HepG2 (cell line): ENCODE data around the gene CCT3. TPM values are rescaled to one million over a fixed set of nuclear protein-coding genes. Genes with fewer than 3 reads are reported as not detected.

Experiments used
- ERF ChIP-seq: IDR thresholded peaks from 2 replicates; pipeline ENCODE4 v1.6.1; 2018; ENCODE audit warnings: missing biosample characterization, missing genetic modification reagents
- ETV5 ChIP-seq: IDR thresholded peaks from 2 replicates; pipeline ENCODE4 v1.6.1; 2018; ENCODE audit warnings: missing biosample characterization, missing genetic modification reagents, inconsistent platforms, borderline replicate concordance
- HOXA5 ChIP-seq: sonication (generic); formaldehyde crosslinking; IDR thresholded peaks from 2 replicates; pipeline ENCODE4 v1.4.0; 2020; ENCODE audit warnings: missing genetic modification reagents
- LCORL ChIP-seq, 2 experiments: fragments of 450-650 bp in 1 of 2; sonication (generic) in 1 of 2; formaldehyde crosslinking in 1 of 2; IDR thresholded peaks; 2 replicates each; pipeline versions ENCODE4 v1.5.0 to v1.6.1; 2017 to 2020; ENCODE audit warnings: antibody characterized with exemption in 1 of 2, missing genetic modification reagents in 1 of 2
- MTF2 ChIP-seq: sonication (generic); formaldehyde crosslinking; IDR thresholded peaks from 2 replicates; pipeline ENCODE4 v1.5.0; 2020; ENCODE audit warnings: missing genetic modification reagents, borderline replicate concordance
- MXD4 ChIP-seq: IDR thresholded peaks from 2 replicates; pipeline ENCODE4 v1.6.1; 2016; ENCODE audit warnings: mild to moderate bottlenecking, missing biosample characterization, missing genetic modification reagents
- NRL ChIP-seq: sonication (generic); formaldehyde crosslinking; IDR thresholded peaks from 2 replicates; pipeline ENCODE4 v1.5.0; 2020; ENCODE audit warnings: missing genetic modification reagents, mild to moderate bottlenecking, moderate library complexity, borderline replicate concordance
- RFXANK ChIP-seq: IDR thresholded peaks from 2 replicates; pipeline ENCODE4 v1.6.1; 2016
- SNAPC2 ChIP-seq: sonication (generic); formaldehyde crosslinking; IDR thresholded peaks from 2 replicates; pipeline ENCODE4 v1.8.1; 2022; ENCODE audit warnings: mild to moderate bottlenecking, missing genetic modification reagents
- YEATS2 ChIP-seq: sonication (generic); formaldehyde crosslinking; IDR thresholded peaks from 2 replicates; pipeline ENCODE4 v1.4.0; 2020; ENCODE audit warnings: missing genetic modification reagents, borderline replicate concordance
- ZNF24 ChIP-seq: fragments of 450-650 bp; IDR thresholded peaks from 2 replicates; pipeline ENCODE4 v1.6.1; 2017; ENCODE audit warnings: antibody characterized with exemption, mild to moderate bottlenecking
- ZNF333 ChIP-seq: sonication (generic); formaldehyde crosslinking; IDR thresholded peaks from 2 replicates; pipeline ENCODE4 v1.4.0; 2020; ENCODE audit warnings: mild to moderate bottlenecking, missing genetic modification reagents, borderline replicate concordance
- ZNF430 ChIP-seq: sonication (generic); formaldehyde crosslinking; IDR thresholded peaks from 2 replicates; pipeline ENCODE4 v1.9.0; 2021; ENCODE audit warnings: mild to moderate bottlenecking, missing genetic modification reagents
- ZNF703 ChIP-seq: sonication (generic); formaldehyde crosslinking; IDR thresholded peaks from 2 replicates; pipeline ENCODE4 v1.5.1; 2020; ENCODE audit warnings: missing genetic modification reagents, mild to moderate bottlenecking, moderate library complexity, borderline replicate concordance
- polyA plus RNA-seq, 8 experiments: library from polyadenylated mRNA; depleted of rRNA in 3 of 8; stranded (reverse) in 7 of 8; unstranded in 1 of 8; fragments of >200 nt; fragmentation: Illumina TruSeq in 4 of 8; extraction: Trizol in 4 of 8; gene quantifications; 2 replicates each; pipeline versions ENCODE4 v1.2.1 to v1.2.3, GENCODE V29; 2011 to 2016; ENCODE audit warnings: low read depth in 4 of 8, missing spikeins in 1 of 8, mixed read lengths in 1 of 8; ENCODE audit not compliant: insufficient read depth in 1 of 8
- total RNA-seq, 5 experiments: library from RNA; depleted of rRNA; stranded (reverse); fragments of >200 nt; fragmentation: Illumina TruSeq; extraction: Trizol; gene quantifications; 2 replicates each; pipeline ENCODE4 v1.2.3, GENCODE V29; 2016; ENCODE audit warnings: low read depth in 1 of 5
- TF ChIP-seq, protein P1 (sequence below): sonication (generic); formaldehyde crosslinking; IDR thresholded peaks from 2 replicates; pipeline ENCODE4 v1.5.0; 2020; ENCODE audit warnings: mild to moderate bottlenecking, missing genetic modification reagents
- TF ChIP-seq, protein P2 (sequence below): sonication (generic); formaldehyde crosslinking; IDR thresholded peaks from 2 replicates; pipeline ENCODE4 v1.4.0; 2020; ENCODE audit warnings: mild to moderate bottlenecking, missing genetic modification reagents
- TF ChIP-seq, protein P3 (sequence below): sonication (generic); formaldehyde crosslinking; IDR thresholded peaks from 2 replicates; pipeline ENCODE4 v1.4.0; 2020; ENCODE audit warnings: mild to moderate bottlenecking, missing genetic modification reagents, borderline replicate concordance
- TF ChIP-seq, protein P4 (sequence below): sonication (generic); formaldehyde crosslinking; IDR thresholded peaks from 2 replicates; pipeline ENCODE4 v1.5.1; 2020; ENCODE audit warnings: mild to moderate bottlenecking, missing genetic modification reagents, moderate library complexity

Gene CCT3
- total and polyA plus RNA-seq, 2 of the 13 experiments (the other 11 are each of a cell fraction or from before 2014, with no cell fraction given), result 319 to 615 TPM

DNA sequence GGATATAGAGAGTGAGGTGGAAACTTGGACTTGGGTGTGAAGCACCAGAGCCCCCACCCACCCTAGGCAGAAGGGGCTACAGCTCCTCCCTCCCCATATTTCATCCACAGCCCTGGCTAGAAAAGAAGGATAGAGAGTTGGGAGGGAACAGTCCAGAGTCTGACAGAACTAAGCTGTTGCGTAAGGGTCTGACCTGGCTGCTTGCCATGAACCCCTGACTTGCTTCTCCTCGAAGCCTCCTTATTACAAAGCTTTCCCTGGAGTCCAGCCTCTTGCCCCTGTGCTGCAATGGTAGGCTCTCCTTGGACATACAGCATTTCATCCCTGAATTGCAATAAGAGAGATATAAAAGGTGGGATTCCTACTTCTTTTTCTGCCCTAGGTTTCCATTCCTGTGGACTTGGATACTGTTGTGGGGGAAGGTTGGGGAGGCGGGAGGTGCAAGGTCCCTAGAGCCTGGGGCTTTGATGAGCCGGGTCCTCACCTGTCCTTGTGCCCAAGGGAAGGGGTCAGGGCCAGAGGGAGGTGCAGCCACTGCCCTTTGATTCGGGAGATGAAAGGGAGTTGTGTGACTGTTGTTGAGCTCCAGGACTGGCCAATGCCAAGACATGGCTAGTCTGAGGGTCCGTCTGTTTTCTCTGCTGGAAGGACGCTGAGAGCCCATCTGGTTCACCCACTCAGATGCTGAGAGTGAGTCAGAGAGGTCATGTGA, 33.6 kb upstream of the CCT3 start (continued):
- TF ChIP-seq ETV5, result peak; percentile 77; the same call in 1 of the 2 replicates
- 0 out of 2 replicates have a peak, but pooled peaks have one; percentile 46 for TF ChIP-seq LCORL (IDR thresholded peaks at IDR 0.05)
- TF ChIP-seq LCORL (CRISPR knock-in tag; IDR thresholded peaks at IDR 0.05), result peak; percentile 88
- TF ChIP-seq ZNF333, result peak; percentile 86; the same call in 1 of the 2 replicates
- 0 out of 2 replicates have a peak, but pooled peaks have one; percentile 23 for TF ChIP-seq SNAPC2 (CRISPR knock-in tag)
- TF ChIP-seq ERF (CRISPR knock-in tag), result peak; percentile 79
- no peak for TF ChIP-seq ZNF24
- TF ChIP-seq RFXANK (CRISPR knock-in tag), result peak; percentile 71; the same call in 1 of the 2 replicates
- TF ChIP-seq NRL (CRISPR knock-in tag), result 0 out of 2 replicates have a peak, but pooled peaks have one; percentile 71
- TF ChIP-seq, protein P1, sequence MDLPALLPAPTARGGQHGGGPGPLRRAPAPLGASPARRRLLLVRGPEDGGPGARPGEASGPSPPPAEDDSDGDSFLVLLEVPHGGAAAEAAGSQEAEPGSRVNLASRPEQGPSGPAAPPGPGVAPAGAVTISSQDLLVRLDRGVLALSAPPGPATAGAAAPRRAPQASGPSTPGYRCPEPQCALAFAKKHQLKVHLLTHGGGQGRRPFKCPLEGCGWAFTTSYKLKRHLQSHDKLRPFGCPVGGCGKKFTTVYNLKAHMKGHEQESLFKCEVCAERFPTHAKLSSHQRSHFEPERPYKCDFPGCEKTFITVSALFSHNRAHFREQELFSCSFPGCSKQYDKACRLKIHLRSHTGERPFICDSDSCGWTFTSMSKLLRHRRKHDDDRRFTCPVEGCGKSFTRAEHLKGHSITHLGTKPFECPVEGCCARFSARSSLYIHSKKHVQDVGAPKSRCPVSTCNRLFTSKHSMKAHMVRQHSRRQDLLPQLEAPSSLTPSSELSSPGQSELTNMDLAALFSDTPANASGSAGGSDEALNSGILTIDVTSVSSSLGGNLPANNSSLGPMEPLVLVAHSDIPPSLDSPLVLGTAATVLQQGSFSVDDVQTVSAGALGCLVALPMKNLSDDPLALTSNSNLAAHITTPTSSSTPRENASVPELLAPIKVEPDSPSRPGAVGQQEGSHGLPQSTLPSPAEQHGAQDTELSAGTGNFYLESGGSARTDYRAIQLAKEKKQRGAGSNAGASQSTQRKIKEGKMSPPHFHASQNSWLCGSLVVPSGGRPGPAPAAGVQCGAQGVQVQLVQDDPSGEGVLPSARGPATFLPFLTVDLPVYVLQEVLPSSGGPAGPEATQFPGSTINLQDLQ (CRISPR knock-in tag), result peak; percentile 75; the same call in 1 of the 2 replicates
- no peak for TF ChIP-seq MXD4 (CRISPR knock-in tag)
- peak; percentile 75; the same call in 1 of the 2 replicates for TF ChIP-seq YEATS2 (CRISPR knock-in tag)
- TF ChIP-seq, protein P2, sequence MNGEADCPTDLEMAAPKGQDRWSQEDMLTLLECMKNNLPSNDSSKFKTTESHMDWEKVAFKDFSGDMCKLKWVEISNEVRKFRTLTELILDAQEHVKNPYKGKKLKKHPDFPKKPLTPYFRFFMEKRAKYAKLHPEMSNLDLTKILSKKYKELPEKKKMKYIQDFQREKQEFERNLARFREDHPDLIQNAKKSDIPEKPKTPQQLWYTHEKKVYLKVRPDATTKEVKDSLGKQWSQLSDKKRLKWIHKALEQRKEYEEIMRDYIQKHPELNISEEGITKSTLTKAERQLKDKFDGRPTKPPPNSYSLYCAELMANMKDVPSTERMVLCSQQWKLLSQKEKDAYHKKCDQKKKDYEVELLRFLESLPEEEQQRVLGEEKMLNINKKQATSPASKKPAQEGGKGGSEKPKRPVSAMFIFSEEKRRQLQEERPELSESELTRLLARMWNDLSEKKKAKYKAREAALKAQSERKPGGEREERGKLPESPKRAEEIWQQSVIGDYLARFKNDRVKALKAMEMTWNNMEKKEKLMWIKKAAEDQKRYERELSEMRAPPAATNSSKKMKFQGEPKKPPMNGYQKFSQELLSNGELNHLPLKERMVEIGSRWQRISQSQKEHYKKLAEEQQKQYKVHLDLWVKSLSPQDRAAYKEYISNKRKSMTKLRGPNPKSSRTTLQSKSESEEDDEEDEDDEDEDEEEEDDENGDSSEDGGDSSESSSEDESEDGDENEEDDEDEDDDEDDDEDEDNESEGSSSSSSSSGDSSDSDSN, result peak; percentile 72
- TF ChIP-seq MTF2 (CRISPR knock-in tag), result no peak
- TF ChIP-seq ZNF430 (CRISPR knock-in tag), result no peak
- TF ChIP-seq ZNF703 (CRISPR knock-in tag), result peak; percentile 96
- TF ChIP-seq, protein P3, sequence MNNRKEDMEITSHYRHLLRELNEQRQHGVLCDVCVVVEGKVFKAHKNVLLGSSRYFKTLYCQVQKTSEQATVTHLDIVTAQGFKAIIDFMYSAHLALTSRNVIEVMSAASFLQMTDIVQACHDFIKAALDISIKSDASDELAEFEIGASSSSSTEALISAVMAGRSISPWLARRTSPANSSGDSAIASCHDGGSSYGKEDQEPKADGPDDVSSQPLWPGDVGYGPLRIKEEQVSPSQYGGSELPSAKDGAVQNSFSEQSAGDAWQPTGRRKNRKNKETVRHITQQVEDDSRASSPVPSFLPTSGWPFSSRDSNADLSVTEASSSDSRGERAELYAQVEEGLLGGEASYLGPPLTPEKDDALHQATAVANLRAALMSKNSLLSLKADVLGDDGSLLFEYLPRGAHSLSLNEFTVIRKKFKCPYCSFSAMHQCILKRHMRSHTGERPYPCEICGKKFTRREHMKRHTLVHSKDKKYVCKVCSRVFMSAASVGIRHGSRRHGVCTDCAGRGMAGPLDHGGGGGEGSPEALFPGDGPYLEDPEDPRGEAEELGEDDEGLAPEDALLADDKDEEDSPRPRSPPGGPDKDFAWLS (CRISPR knock-in tag), result no peak
- TF ChIP-seq, protein P4, sequence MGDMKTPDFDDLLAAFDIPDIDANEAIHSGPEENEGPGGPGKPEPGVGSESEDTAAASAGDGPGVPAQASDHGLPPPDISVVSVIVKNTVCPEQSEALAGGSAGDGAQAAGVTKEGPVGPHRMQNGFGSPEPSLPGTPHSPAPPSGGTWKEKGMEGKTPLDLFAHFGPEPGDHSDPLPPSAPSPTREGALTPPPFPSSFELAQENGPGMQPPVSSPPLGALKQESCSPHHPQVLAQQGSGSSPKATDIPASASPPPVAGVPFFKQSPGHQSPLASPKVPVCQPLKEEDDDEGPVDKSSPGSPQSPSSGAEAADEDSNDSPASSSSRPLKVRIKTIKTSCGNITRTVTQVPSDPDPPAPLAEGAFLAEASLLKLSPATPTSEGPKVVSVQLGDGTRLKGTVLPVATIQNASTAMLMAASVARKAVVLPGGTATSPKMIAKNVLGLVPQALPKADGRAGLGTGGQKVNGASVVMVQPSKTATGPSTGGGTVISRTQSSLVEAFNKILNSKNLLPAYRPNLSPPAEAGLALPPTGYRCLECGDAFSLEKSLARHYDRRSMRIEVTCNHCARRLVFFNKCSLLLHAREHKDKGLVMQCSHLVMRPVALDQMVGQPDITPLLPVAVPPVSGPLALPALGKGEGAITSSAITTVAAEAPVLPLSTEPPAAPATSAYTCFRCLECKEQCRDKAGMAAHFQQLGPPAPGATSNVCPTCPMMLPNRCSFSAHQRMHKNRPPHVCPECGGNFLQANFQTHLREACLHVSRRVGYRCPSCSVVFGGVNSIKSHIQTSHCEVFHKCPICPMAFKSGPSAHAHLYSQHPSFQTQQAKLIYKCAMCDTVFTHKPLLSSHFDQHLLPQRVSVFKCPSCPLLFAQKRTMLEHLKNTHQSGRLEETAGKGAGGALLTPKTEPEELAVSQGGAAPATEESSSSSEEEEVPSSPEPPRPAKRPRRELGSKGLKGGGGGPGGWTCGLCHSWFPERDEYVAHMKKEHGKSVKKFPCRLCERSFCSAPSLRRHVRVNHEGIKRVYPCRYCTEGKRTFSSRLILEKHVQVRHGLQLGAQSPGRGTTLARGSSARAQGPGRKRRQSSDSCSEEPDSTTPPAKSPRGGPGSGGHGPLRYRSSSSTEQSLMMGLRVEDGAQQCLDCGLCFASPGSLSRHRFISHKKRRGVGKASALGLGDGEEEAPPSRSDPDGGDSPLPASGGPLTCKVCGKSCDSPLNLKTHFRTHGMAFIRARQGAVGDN, result peak; percentile 94
- TF ChIP-seq HOXA5 (CRISPR knock-in tag), result peak; percentile 68; the same call in 1 of the 2 replicates
